ENCODE measurements around the gene LRRC9.

GRCh38 chr14:60091550-60092525, 171.9 kb downstream of the LRRC9 start, which contains the start of gene PCNX4:
- TF ChIP-seq CTCF (IDR thresholded peaks at IDR 0.05) = no peak
- TF ChIP-seq ZFX (IDR thresholded peaks at IDR 0.05; ENCODE audit: borderline replicate concordance) = no peak

All from 22Rv1 (cell line).